Tibial artery (tissue), 4 donors: ENCODE measurements around the gene N4BP3.

Source experiments
- DNase-seq, 2 donors: peaks; one replicate each; pipeline ENCODE4 v3.0.0-alpha.2; 2019
- H3K27ac ChIP-seq, 2 donors: fragments of 200-600 bp; sonication (generic) in 1 of 2; 1 replicate in 1 of 2; 2 replicates in 1 of 2; pipeline ENCODE4 v1.5.1; 2018 to 2019; ENCODE audit warnings: mild to moderate bottlenecking in 1 of 2
- H3K27me3 ChIP-seq, 2 donors: fragments of 200-600 bp; sonication (generic) in 1 of 2; one replicate each; pipeline versions ENCODE4 v1.5.1 to v1.6.0; 2016 to 2019
- H3K36me3 ChIP-seq, 3 donors: fragments of 200-600 bp; sonication (generic) in 2 of 3; one replicate each; pipeline ENCODE4 v1.5.1; 2016 to 2019; ENCODE audit warnings: mild to moderate bottlenecking in 2 of 3
- H3K4me1 ChIP-seq, 4 donors: fragments of 200-600 bp; sonication (generic) in 2 of 4; 1 replicate in 3 of 4; 2 replicates in 1 of 4; pipeline ENCODE4 v1.5.1; 2016 to 2019
- H3K4me3 ChIP-seq, 2 donors: fragments of 200-600 bp; sonication (generic) in 1 of 2; 1 replicate in 1 of 2; 2 replicates in 1 of 2; pipeline ENCODE4 v1.5.1; 2018 to 2019; ENCODE audit warnings: mild to moderate bottlenecking in 2 of 2
- H3K9me3 ChIP-seq, 3 donors: fragments of 200-600 bp; sonication (generic) in 1 of 3; one replicate each; pipeline ENCODE4 v1.5.1; 2016 to 2019
- intact Hi-C: fragments of 100-400 bp; cut with DNase I; formaldehyde crosslinking; loops from one replicate; pipeline ENCODE4 v1.15.0; 2023; ENCODE audit warnings: low total_unique reads
- TF ChIP-seq, protein P1 (sequence below), 2 experiments: fragments of 200-600 bp in 1 of 2; fragments of 450-650 bp in 1 of 2; IDR thresholded peaks; one replicate each; pipeline ENCODE4 v1.5.1; 2017 to 2019; ENCODE audit warnings: antibody characterized with exemption in 2 of 2, mild to moderate bottlenecking in 1 of 2, moderate library complexity in 1 of 2

Gene N4BP3

GRCh38 chr5:178113141-178113787 is at the start of gene N4BP3:
Gene N4BP3, plus strand, starts transcription at chr5:178113532. Its CDS starts 6,052 bp downstream, at chr5:178119584.
- peaks cover 0 to 39% (median 13%) of the 10 kb centered on the region in 4 donors for H3K4me1 ChIP-seq
- TF ChIP-seq, protein P1, sequence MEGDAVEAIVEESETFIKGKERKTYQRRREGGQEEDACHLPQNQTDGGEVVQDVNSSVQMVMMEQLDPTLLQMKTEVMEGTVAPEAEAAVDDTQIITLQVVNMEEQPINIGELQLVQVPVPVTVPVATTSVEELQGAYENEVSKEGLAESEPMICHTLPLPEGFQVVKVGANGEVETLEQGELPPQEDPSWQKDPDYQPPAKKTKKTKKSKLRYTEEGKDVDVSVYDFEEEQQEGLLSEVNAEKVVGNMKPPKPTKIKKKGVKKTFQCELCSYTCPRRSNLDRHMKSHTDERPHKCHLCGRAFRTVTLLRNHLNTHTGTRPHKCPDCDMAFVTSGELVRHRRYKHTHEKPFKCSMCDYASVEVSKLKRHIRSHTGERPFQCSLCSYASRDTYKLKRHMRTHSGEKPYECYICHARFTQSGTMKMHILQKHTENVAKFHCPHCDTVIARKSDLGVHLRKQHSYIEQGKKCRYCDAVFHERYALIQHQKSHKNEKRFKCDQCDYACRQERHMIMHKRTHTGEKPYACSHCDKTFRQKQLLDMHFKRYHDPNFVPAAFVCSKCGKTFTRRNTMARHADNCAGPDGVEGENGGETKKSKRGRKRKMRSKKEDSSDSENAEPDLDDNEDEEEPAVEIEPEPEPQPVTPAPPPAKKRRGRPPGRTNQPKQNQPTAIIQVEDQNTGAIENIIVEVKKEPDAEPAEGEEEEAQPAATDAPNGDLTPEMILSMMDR (IDR thresholded peaks at IDR 0.05), result no peak
- no peak for DNase-seq
- no peaks in the 10 kb centered on the region for H3K9me3 ChIP-seq
- intact Hi-C loops, result no loop called here
- H3K27ac ChIP-seq, result no peak within 1 kb of the TSS
- H3K27me3 ChIP-seq, result peaks cover 0 to 74% of the 10 kb centered on the region in 2 donors
- H3K4me3 ChIP-seq, result peak within 1 kb of the TSS; percentile 34 to 43
- no peaks in the 10 kb centered on the region for H3K36me3 ChIP-seq

GRCh38 chr5:178067755-178068154 is 45.6 kb upstream of the N4BP3 start:
- no peaks in the 10 kb centered on the region for H3K9me3 ChIP-seq
- DNase-seq, result no peak
- intact Hi-C loops, result no loop called here
- no peak overlapping the region for H3K27ac ChIP-seq
- peaks cover 0 to 10% of the 10 kb centered on the region in 2 donors for H3K27me3 ChIP-seq
- no peaks in the 10 kb centered on the region for H3K36me3 ChIP-seq
- no peak overlapping the region for H3K4me3 ChIP-seq
- no peaks in the 10 kb centered on the region for H3K4me1 ChIP-seq
- TF ChIP-seq, protein P1 (IDR thresholded peaks at IDR 0.05), result no peak

DNA sequence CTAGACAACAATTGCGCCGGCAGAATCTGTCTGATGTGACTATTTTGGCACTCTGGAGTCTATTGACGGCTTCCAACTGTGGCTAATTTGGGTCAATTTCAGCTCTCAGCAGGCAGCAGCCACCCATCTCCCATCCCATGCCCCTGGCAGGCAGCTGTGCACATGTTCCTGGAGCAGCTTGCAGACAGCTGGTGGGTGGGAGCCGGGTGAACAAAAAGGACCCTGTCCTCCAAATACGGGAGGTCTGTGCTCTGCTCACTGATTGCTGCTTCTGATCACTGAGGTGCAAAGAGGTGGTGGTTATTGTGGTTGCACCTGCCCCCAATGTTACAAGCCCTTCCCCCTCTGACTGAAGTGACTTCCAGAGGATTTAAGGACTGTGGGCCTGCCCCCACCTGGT is 45.0 kb upstream of the N4BP3 start:
- H3K4me3 ChIP-seq, result no peak overlapping the region
- no peak for DNase-seq
- no peaks in the 10 kb centered on the region for H3K4me1 ChIP-seq
- intact Hi-C loops, result no loop called here
- no peaks in the 10 kb centered on the region for H3K9me3 ChIP-seq
- H3K27ac ChIP-seq, result no peak overlapping the region
- TF ChIP-seq, protein P1 (IDR thresholded peaks at IDR 0.05), result no peak
- peaks cover 0 to 11% of the 10 kb centered on the region in 2 donors for H3K27me3 ChIP-seq
- no peaks in the 10 kb centered on the region for H3K36me3 ChIP-seq

DNA sequence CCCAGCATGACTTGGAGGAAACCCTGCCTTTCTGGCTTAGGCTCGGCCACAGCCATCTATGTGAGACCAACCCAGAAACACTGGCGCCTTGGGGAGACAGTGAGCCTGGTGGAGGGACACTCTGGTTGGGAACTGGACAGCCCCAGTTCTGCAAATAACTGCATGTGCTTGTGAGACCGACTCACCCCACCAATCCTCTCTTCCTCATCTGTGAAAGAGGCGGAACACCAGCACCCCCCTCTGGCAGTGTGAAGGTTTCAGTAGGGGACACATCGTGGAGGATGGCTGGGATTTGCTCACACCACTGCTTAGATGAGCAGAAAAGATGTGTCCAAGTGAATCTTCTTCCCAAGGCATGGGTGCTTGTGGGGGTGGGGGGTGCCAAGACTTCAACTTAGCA is 43.4 kb upstream of the N4BP3 start:
- Histone ChIP-seq H3K27ac (no peak overlapping the region), H3K36me3 (no peaks in the 10 kb centered on the region), H3K27me3 (peaks cover 0 to 28% of the 10 kb centered on the region in 2 donors), H3K9me3 (no peaks in the 10 kb centered on the region), H3K4me1 (no peaks in the 10 kb centered on the region), H3K4me3 (no peak overlapping the region)
- TF ChIP-seq, protein P1 (IDR thresholded peaks at IDR 0.05), result no peak
- intact Hi-C loops, result no loop called here
- no peak for DNase-seq

DNA sequence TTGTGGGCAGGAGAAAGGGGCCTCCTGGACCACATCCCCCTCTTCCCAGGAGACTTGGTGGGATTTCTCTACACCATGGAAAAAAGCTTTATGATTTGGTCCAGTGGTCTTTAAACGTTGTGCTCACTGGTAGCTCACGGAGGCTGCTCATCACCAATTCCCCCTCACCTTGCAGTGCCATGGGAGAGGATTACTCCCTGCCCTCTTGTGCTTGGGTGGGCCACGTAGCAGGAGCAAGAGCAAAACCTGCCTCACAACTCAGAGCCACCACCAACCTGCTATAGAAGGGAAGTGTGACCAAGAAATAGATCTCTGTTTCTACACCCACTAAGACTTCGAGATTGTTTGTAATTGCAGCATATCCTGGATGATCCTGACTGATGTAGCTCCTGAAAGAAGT is 42.2 kb upstream of the N4BP3 start:
- Histone ChIP-seq H3K27me3 (peaks cover 0 to 40% of the 10 kb centered on the region in 2 donors), H3K4me1 (no peaks in the 10 kb centered on the region), H3K27ac (no peak overlapping the region), H3K9me3 (no peaks in the 10 kb centered on the region), H3K36me3 (no peaks in the 10 kb centered on the region), H3K4me3 (no peak overlapping the region)
- intact Hi-C loops, result no loop called here
- TF ChIP-seq, protein P1 (IDR thresholded peaks at IDR 0.05), result no peak
- no peak for DNase-seq
